Keratinocyte (primary cell): ENCODE data around the gene QSOX1. TPM values are rescaled to one million over a fixed set of nuclear protein-coding genes. Genes with fewer than 3 reads are reported as not detected.
A peak's percentile ranks its signal among the peaks of the same experiment; 100 is the strongest.

ENCODE experiments used
- DNase-seq: peaks from one replicate; pipeline ENCODE4 v3.0.0-alpha.2; 2011; ENCODE audit warnings: low read depth, missing footprints, low spot score
- FAIRE-seq: peaks from 2 replicates; lab custom pipeline; 2011; peaks lifted over from hg19 to GRCh38; lab: Jason Lieb, UNC
- H2AFZ ChIP-seq: 2 replicates; pipeline ENCODE4 v1.6.0; 2012; ENCODE audit warnings: low read length, control low read depth, inconsistent platforms; ENCODE audit not compliant: control insufficient read depth
- H3K27ac ChIP-seq: 2 replicates; pipeline ENCODE4 v1.5.1; 2011; ENCODE audit warnings: low read length; ENCODE audit not compliant: control insufficient read depth, insufficient read depth
- H3K27me3 ChIP-seq: 3 replicates; pipeline ENCODE4 v1.6.0; 2011; ENCODE audit warnings: low read length; ENCODE audit not compliant: control insufficient read depth, insufficient read depth; ENCODE audit errors: extremely low read depth
- H3K36me3 ChIP-seq, 2 experiments: 2 replicates in 1 of 2; 3 replicates in 1 of 2; pipeline ENCODE4 v1.5.1; 2011; ENCODE audit warnings: low read length in 2 of 2, mild to moderate bottlenecking in 1 of 2; ENCODE audit not compliant: control insufficient read depth in 2 of 2, insufficient read depth in 2 of 2; ENCODE audit errors: extremely low read depth in 1 of 2
- H3K4me1 ChIP-seq: 3 replicates; pipeline ENCODE4 v1.5.1; 2011; ENCODE audit warnings: low read length; ENCODE audit not compliant: control insufficient read depth, insufficient read depth; ENCODE audit errors: extremely low read depth
- H3K4me2 ChIP-seq: 3 replicates; pipeline ENCODE4 v1.6.0; 2011; ENCODE audit warnings: low read depth, low read length; ENCODE audit not compliant: control insufficient read depth, insufficient read depth; ENCODE audit errors: extremely low read depth
- H3K4me3 ChIP-seq, 3 experiments: fragments of 200-600 bp in 1 of 3; sonication (generic) in 1 of 3; 2 replicates in 2 of 3; 3 replicates in 1 of 3; pipeline ENCODE4 v1.5.1; 2011 to 2016; ENCODE audit warnings: low read length in 3 of 3, mild to moderate bottlenecking in 3 of 3, control low read depth in 2 of 3, inconsistent platforms in 1 of 3, low read depth in 1 of 3, mixed read lengths in 1 of 3, mixed run types in 1 of 3, moderate library complexity in 1 of 3; ENCODE audit not compliant: control insufficient read depth in 2 of 3, insufficient read depth in 2 of 3; ENCODE audit errors: extremely low read depth in 1 of 3
- H3K79me2 ChIP-seq: 2 replicates; pipeline ENCODE4 v1.6.0; 2012; ENCODE audit warnings: low read length; ENCODE audit not compliant: control insufficient read depth, insufficient read depth
- H3K9ac ChIP-seq: 3 replicates; pipeline ENCODE4 v1.6.0; 2011; ENCODE audit warnings: low read length; ENCODE audit not compliant: control insufficient read depth, insufficient read depth; ENCODE audit errors: extremely low read depth
- H3K9me1 ChIP-seq: 3 replicates; pipeline ENCODE4 v1.6.0; 2011; ENCODE audit warnings: low read length; ENCODE audit not compliant: control insufficient read depth, insufficient read depth; ENCODE audit errors: extremely low read depth
- H3K9me3 ChIP-seq: 2 replicates; pipeline ENCODE4 v1.5.1; 2012; ENCODE audit warnings: low read depth, low read length; ENCODE audit not compliant: control insufficient read depth
- H4K20me1 ChIP-seq: 3 replicates; pipeline ENCODE4 v1.6.0; 2011; ENCODE audit warnings: low read length; ENCODE audit not compliant: control insufficient read depth, insufficient read depth; ENCODE audit errors: extremely low read depth
- CTCF ChIP-seq, 3 experiments: IDR thresholded peaks in 1 of 3; conservative IDR thresholded peaks in 1 of 3; optimal IDR thresholded peaks in 1 of 3; 2 replicates in 2 of 3; 3 replicates in 1 of 3; pipeline versions ENCODE3 to v1.5.1; 2011; ENCODE audit warnings: low read length in 3 of 3, mild to moderate bottlenecking in 3 of 3, moderate library complexity in 2 of 3, control low read depth in 1 of 3, inconsistent platforms in 1 of 3; ENCODE audit not compliant: insufficient read depth in 2 of 3; ENCODE audit errors: extremely low read depth in 1 of 3
- EZH2 ChIP-seq: IDR thresholded peaks from one replicate; pipeline ENCODE4 v1.6.1; 2012; ENCODE audit warnings: inconsistent platforms, mild to moderate bottlenecking, low read length, moderate library complexity
- dilution Hi-C: fragments of 300-500 bp; cut with MboI; formaldehyde crosslinking; loops from one replicate; pipeline ENCODE4 v1.7.0; 2020; ENCODE audit warnings: low sequenced_read_pairs; ENCODE audit not compliant: extremely low pct_ligation_motif_present
- polyA plus RNA-seq, 5 experiments: library from polyadenylated mRNA; depleted of rRNA in 3 of 5; stranded (reverse) in 3 of 5; stranded (forward) in 1 of 5; unstranded in 1 of 5; fragments of >200 nt; gene quantifications; 1 replicate in 1 of 5; 2 replicates in 3 of 5; 3 replicates in 1 of 5; pipeline versions ENCODE4 v1.2.1 to v1.2.3, GENCODE V29; 2011 to 2012; ENCODE audit warnings: missing spikeins in 2 of 5, low read depth in 1 of 5, low replicate concordance in 1 of 5

QSOX1 gene
- polyA plus RNA-seq, 1 donor (not counting 4 experiments of a cell fraction or from before 2014, with no cell fraction given): 57.6 TPM

GRCh38 chr1:180145446-180145845 lies 9.2 kb upstream of the QSOX1 start:
- H3K9ac ChIP-seq: no peak overlapping the region
- H3K9me1 ChIP-seq: no peaks in the 10 kb centered on the region
- H3K27me3 ChIP-seq: no peaks in the 10 kb centered on the region
- no peak for TF ChIP-seq EZH2
- TF ChIP-seq CTCF (optimal IDR thresholded peaks at IDR 0.05 in 1 of 3, IDR thresholded peaks at IDR 0.05 in 1 of 3, conservative IDR thresholded peaks at IDR 0.05 in 1 of 3; ENCODE audit: extremely low read depth in 1 of 3, insufficient read depth in 2 of 3, low read length in 3 of 3): no peak
- no peaks in the 10 kb centered on the region for H4K20me1 ChIP-seq
- dilution Hi-C loops: no loop called here
- no peak overlapping the region for H3K27ac ChIP-seq
- DNase-seq: no peak
- no peaks in the 10 kb centered on the region for H3K9me3 ChIP-seq
- H3K4me3 ChIP-seq: no peak overlapping the region
- peaks cover 11% of the 10 kb centered on the region for H3K4me1 ChIP-seq
- no peaks in the 10 kb centered on the region for H3K79me2 ChIP-seq
- H3K4me2 ChIP-seq: no peak overlapping the region
- no peak for FAIRE-seq
- H3K36me3 ChIP-seq: no peaks in the 10 kb centered on the region
- H2AFZ ChIP-seq: peak overlapping the region; percentile 42

- H3K9me3 ChIP-seq: no peaks in the 10 kb centered on the region
- H3K36me3 ChIP-seq: no peaks in the 10 kb centered on the region
- peaks cover 8% of the 10 kb centered on the region for H3K79me2 ChIP-seq
- no peaks in the 10 kb centered on the region for H3K9me1 ChIP-seq
- H3K27ac ChIP-seq: peak overlapping the region; percentile 49
- FAIRE-seq (no peak), DNase-seq (no peak)
- H3K9ac ChIP-seq: no peak overlapping the region
- H3K27me3 ChIP-seq: no peaks in the 10 kb centered on the region
- peak overlapping the region; percentile 67 for H3K4me2 ChIP-seq
- TF ChIP-seq CTCF (optimal IDR thresholded peaks at IDR 0.05 in 1 of 3, IDR thresholded peaks at IDR 0.05 in 1 of 3, conservative IDR thresholded peaks at IDR 0.05 in 1 of 3; ENCODE audit: extremely low read depth in 1 of 3, insufficient read depth in 2 of 3, low read length in 3 of 3) (no peak), EZH2 (no peak)
- no peaks in the 10 kb centered on the region for H4K20me1 ChIP-seq
- peaks cover 33% of the 10 kb centered on the region for H3K4me1 ChIP-seq
- no peak overlapping the region for H2AFZ ChIP-seq
- dilution Hi-C loops: no loop called here
- H3K4me3 ChIP-seq: peak overlapping the region in 1 of 3 experiments; percentile 38
Observed at GRCh38 chr1:180150982-180151381, 3.7 kb upstream of the QSOX1 start.
